Posterior cingulate gyrus (tissue), 11 donors: Measurements from ENCODE around the gene GRXCR2.
"Not testable (repeated sequence)": the region's sequence is repeated elsewhere in the genome, so short reads cannot be mapped to it uniquely, and the experiment has no call there.

Experiments
- DNase-seq, 10 donors: peaks; one replicate each; pipeline versions ENCODE4 v3.0.0 to v3.0.0-alpha.2; 2020 to 2021; ENCODE audit warnings: mixed read lengths in 3 of 10
- intact Hi-C: fragments of 100-400 bp; cut with DNase I; formaldehyde crosslinking; loops from one replicate; pipeline ENCODE4 v1.15.1; 2023

GRXCR2 gene

GRCh38 chr5:145887976-145888574 lies 15.3 kb upstream of the GRXCR2 start:
- DNase-seq = peak in 4 of 10 donors; percentile 10 to 20 (median 14)
- intact Hi-C loops = no loop called here

GRCh38 chr5:145887217-145887616 lies 14.4 kb upstream of the GRXCR2 start:
- intact Hi-C loops = no loop called here
- no peak for DNase-seq

- DNase-seq = no peak
- intact Hi-C loops = no loop called here
These were observed 2.0 kb upstream of the GRXCR2 start for GRCh38 chr5:145874765-145875164.

- DNase-seq = no peak
- intact Hi-C loops = no loop called here
These were observed 328 bp downstream of the GRXCR2 start for GRCh38 chr5:145872486-145872885.

- intact Hi-C loops = no loop called here
- DNase-seq = no peak
These were observed 3.1 kb downstream of the GRXCR2 start for GRCh38 chr5:145869753-145870152.

- no peak for DNase-seq
- intact Hi-C loops = no loop called here
These were observed 5.0 kb downstream of the GRXCR2 start for GRCh38 chr5:145867806-145868205.

GRCh38 chr5:145864432-145864831 lies 8.4 kb downstream of the GRXCR2 start:
- intact Hi-C loops, DNase-seq: not testable (repeated sequence)

GRCh38 chr5:145863003-145863402 lies 9.8 kb downstream of the GRXCR2 start:
- DNase-seq = no peak
- intact Hi-C loops = no loop called here

GRCh38 chr5:145859897-145860296 lies 12.9 kb downstream of the GRXCR2 start:
- intact Hi-C loops = no loop called here
- DNase-seq = no peak

GRCh38 chr5:145859453-145859852 lies 13.4 kb downstream of the GRXCR2 start:
- intact Hi-C loops = no loop called here
- DNase-seq = no peak

- intact Hi-C loops = no loop called here
- no peak for DNase-seq
These were observed 13.9 kb downstream of the GRXCR2 start for GRCh38 chr5:145858959-145859358.

GRCh38 chr5:145856285-145856818 lies 16.5 kb downstream of the GRXCR2 start:
- intact Hi-C loops = no loop called here
- peak in 6 of 10 donors; percentile 9 to 83 (median 20) for DNase-seq

- intact Hi-C loops = no loop called here
- DNase-seq = no peak
These were observed 17.0 kb downstream of the GRXCR2 start for GRCh38 chr5:145855763-145856267.

- DNase-seq = no peak
- intact Hi-C loops = no loop called here
These were observed 18.1 kb downstream of the GRXCR2 start for GRCh38 chr5:145854651-145855258.

GRCh38 chr5:145853781-145854376 lies 18.9 kb downstream of the GRXCR2 start:
- DNase-seq = no peak
- intact Hi-C loops = no loop called here

GRCh38 chr5:145852990-145853389 lies 19.8 kb downstream of the GRXCR2 start:
- intact Hi-C loops = no loop called here
- DNase-seq = no peak

- intact Hi-C loops = no loop called here
- no peak for DNase-seq
These were observed 24.0 kb downstream of the GRXCR2 start for GRCh38 chr5:145848854-145849253.

- intact Hi-C loops = no loop called here
- no peak for DNase-seq
These were observed 25.0 kb downstream of the GRXCR2 start for GRCh38 chr5:145847499-145848497.

GRCh38 chr5:145846081-145846480 lies 26.7 kb downstream of the GRXCR2 start:
- intact Hi-C loops = no loop called here
- DNase-seq = no peak

GRCh38 chr5:145841299-145841698 lies 31.5 kb downstream of the GRXCR2 start:
- intact Hi-C loops = no loop called here
- no peak for DNase-seq
